Osteocyte (in vitro differentiated cells): ENCODE measurements around the gene GMPR. TPM values are rescaled to one million over a fixed set of nuclear protein-coding genes. Genes with fewer than 3 reads are reported as not detected.

Experiments used
- DNase-seq: peaks from one replicate; pipeline ENCODE4 v3.0.0; 2021; ENCODE audit warnings: mixed read lengths; ENCODE audit not compliant: unreplicated experiment; ENCODE audit errors: extremely low spot score
- H3K27ac Mint-ChIP-seq: one replicate; pipeline ENCODE4 v1.8.0; 2021; ENCODE audit warnings: mild to moderate bottlenecking, mixed read lengths; ENCODE audit not compliant: unreplicated experiment
- H3K27me3 Mint-ChIP-seq: one replicate; pipeline ENCODE4 v1.8.0; 2021; ENCODE audit warnings: mixed read lengths; ENCODE audit not compliant: unreplicated experiment
- H3K36me3 Mint-ChIP-seq: one replicate; pipeline ENCODE4 v1.8.0; 2021; ENCODE audit warnings: mixed read lengths; ENCODE audit not compliant: unreplicated experiment
- H3K4me1 Mint-ChIP-seq: one replicate; pipeline ENCODE4 v1.8.0; 2021; ENCODE audit warnings: mixed read lengths; ENCODE audit not compliant: unreplicated experiment
- H3K4me3 Mint-ChIP-seq: one replicate; pipeline ENCODE4 v1.8.0; 2021; ENCODE audit warnings: mild to moderate bottlenecking, moderate library complexity, mixed read lengths; ENCODE audit not compliant: unreplicated experiment
- H3K9me3 Mint-ChIP-seq: one replicate; pipeline ENCODE4 v1.8.0; 2021; ENCODE audit warnings: mixed read lengths; ENCODE audit not compliant: unreplicated experiment
- total RNA-seq: library from RNA; stranded (reverse); gene quantifications from 2 replicates; pipeline ENCODE4 v1.2.1, GENCODE V29; 2021
- TF ChIP-seq, protein P1 (sequence below): fragments of 200-600 bp; sonication (generic); IDR thresholded peaks from 2 replicates; pipeline ENCODE4 v1.5.0; 2021; ENCODE audit warnings: antibody characterized with exemption, mild to moderate bottlenecking, moderate library complexity

GMPR gene
- total RNA-seq, 1 donor from 2014 or later: 7.8 TPM

- TF ChIP-seq, protein P1, sequence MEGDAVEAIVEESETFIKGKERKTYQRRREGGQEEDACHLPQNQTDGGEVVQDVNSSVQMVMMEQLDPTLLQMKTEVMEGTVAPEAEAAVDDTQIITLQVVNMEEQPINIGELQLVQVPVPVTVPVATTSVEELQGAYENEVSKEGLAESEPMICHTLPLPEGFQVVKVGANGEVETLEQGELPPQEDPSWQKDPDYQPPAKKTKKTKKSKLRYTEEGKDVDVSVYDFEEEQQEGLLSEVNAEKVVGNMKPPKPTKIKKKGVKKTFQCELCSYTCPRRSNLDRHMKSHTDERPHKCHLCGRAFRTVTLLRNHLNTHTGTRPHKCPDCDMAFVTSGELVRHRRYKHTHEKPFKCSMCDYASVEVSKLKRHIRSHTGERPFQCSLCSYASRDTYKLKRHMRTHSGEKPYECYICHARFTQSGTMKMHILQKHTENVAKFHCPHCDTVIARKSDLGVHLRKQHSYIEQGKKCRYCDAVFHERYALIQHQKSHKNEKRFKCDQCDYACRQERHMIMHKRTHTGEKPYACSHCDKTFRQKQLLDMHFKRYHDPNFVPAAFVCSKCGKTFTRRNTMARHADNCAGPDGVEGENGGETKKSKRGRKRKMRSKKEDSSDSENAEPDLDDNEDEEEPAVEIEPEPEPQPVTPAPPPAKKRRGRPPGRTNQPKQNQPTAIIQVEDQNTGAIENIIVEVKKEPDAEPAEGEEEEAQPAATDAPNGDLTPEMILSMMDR: no peak
- Mint-ChIP-seq H3K27me3 (no peaks in the 10 kb centered on the region), H3K4me3 (no peak overlapping the region), H3K27ac (no peak overlapping the region), H3K9me3 (no peaks in the 10 kb centered on the region), H3K4me1 (peaks cover 4% of the 10 kb centered on the region), H3K36me3 (peaks cover 6% of the 10 kb centered on the region)
- DNase-seq: no peak
Measured at GRCh38 chr6:16249971-16250370, 11.6 kb downstream of the GMPR start.

DNA sequence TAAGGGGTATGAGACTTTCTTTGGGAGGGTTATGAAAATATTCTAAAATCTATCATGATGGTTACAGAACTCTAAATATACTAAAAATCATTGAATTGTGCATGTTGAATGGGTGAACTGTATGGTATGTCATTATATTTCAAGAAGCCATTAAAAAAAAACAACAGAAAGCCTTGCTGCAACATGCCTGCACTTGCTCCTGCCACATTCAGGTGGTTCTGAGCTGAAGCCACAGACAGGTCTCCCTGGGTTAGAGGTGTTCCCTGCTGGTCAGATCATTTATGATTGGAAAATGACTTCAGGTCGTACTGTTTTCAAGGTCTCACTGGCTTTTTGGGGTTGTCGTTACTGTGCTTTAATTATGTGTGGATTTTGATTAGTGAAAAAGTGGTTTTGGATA lies 13.3 kb downstream of the GMPR start:
- Mint-ChIP-seq H3K27ac (no peak overlapping the region), H3K4me3 (no peak overlapping the region), H3K4me1 (no peaks in the 10 kb centered on the region), H3K27me3 (no peaks in the 10 kb centered on the region), H3K36me3 (peaks cover 6% of the 10 kb centered on the region), H3K9me3 (no peaks in the 10 kb centered on the region)
- DNase-seq: no peak
- TF ChIP-seq, protein P1: no peak

DNA sequence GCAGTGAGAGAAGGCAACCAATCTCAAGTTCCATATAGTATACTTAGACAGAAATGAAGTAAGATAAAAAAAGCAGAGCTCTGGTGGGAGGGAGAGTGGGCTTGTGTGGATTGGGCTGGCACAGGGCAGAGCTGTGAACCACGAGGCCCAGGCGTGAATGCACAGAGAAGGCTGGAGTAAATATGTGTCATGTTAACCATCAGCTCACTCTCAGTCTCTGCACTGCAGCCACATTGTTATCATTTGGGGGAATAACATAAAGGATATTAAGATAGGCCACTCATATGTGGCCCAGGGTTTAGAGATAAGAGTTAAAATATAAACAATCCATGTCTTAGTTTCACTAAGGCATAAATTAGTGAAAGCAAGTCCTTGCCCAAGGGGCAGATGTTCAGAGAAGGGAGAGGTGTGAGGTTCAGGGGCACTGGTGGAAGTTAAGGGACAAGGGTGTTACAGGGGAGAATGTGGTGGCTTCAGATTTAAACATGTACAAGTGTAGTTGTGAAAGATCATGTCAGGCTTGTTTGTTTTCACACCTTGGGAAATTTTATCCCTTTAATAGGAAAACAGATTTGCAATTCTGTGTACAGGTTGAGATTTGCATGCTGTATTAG lies 14.4 kb downstream of the GMPR start:
- no peak overlapping the region for H3K27ac Mint-ChIP-seq
- H3K4me1 Mint-ChIP-seq: no peaks in the 10 kb centered on the region
- H3K36me3 Mint-ChIP-seq: peaks cover 6% of the 10 kb centered on the region
- no peak for DNase-seq
- no peaks in the 10 kb centered on the region for H3K27me3 Mint-ChIP-seq
- H3K4me3 Mint-ChIP-seq: no peak overlapping the region
- TF ChIP-seq, protein P1: no peak
- H3K9me3 Mint-ChIP-seq: no peaks in the 10 kb centered on the region

GRCh38 chr6:16253399-16254144 lies 15.2 kb downstream of the GMPR start:
- H3K36me3 Mint-ChIP-seq: peaks cover 3% of the 10 kb centered on the region
- no peak overlapping the region for H3K27ac Mint-ChIP-seq
- H3K9me3 Mint-ChIP-seq: no peaks in the 10 kb centered on the region
- no peak for DNase-seq
- no peaks in the 10 kb centered on the region for H3K27me3 Mint-ChIP-seq
- H3K4me3 Mint-ChIP-seq: no peak overlapping the region
- TF ChIP-seq, protein P1: no peak
- H3K4me1 Mint-ChIP-seq: peaks cover 6% of the 10 kb centered on the region

GRCh38 chr6:16254535-16254934 lies 16.1 kb downstream of the GMPR start:
- Mint-ChIP-seq H3K9me3 (no peaks in the 10 kb centered on the region), H3K27ac (no peak overlapping the region)
- TF ChIP-seq, protein P1: no peak

More at GRCh38 chr6:16254535-16254934, 16.1 kb downstream of the GMPR start:
- Mint-ChIP-seq H3K27me3 (no peaks in the 10 kb centered on the region), H3K36me3 (peaks cover 3% of the 10 kb centered on the region), H3K4me1 (peaks cover 6% of the 10 kb centered on the region), H3K4me3 (no peak overlapping the region)
- no peak for DNase-seq
